Measurements from ENCODE around the gene CSHL1.
"Not testable (repeated sequence)": the region's sequence is repeated elsewhere in the genome, so short reads cannot be mapped to it uniquely, and the experiment has no call there.

Gene CSHL1

GRCh38 chr17:63917646-63918045, 6.6 kb upstream of the CSHL1 start:
- no peak for DNase-seq

- not testable (repeated sequence) for DNase-seq
Observed at GRCh38 chr17:63917206-63917605, 6.1 kb upstream of the CSHL1 start.

GRCh38 chr17:63916566-63917185, 5.6 kb upstream of the CSHL1 start:
- no peak for DNase-seq

GRCh38 chr17:63915753-63916152, 4.7 kb upstream of the CSHL1 start:
- DNase-seq: not testable (repeated sequence)

- no peak for DNase-seq
Observed at GRCh38 chr17:63914471-63914870, 3.4 kb upstream of the CSHL1 start.

GRCh38 chr17:63911657-63912100, 621 bp upstream of the CSHL1 start:
- DNase-seq: peak; percentile 67

GRCh38 chr17:63910096-63910495, 962 bp downstream of the CSHL1 start:
- DNase-seq: peak; percentile 10

- DNase-seq: not testable (repeated sequence)
Observed at GRCh38 chr17:63909586-63909985, 1.5 kb downstream of the CSHL1 start.

GRCh38 chr17:63907161-63907778, 3.8 kb downstream of the CSHL1 start:
- not testable (repeated sequence) for DNase-seq

- not testable (repeated sequence) for DNase-seq
Observed at GRCh38 chr17:63904796-63905195, 6.3 kb downstream of the CSHL1 start.

- not testable (repeated sequence) for DNase-seq
Observed at GRCh38 chr17:63903787-63904201, 7.3 kb downstream of the CSHL1 start.

- DNase-seq: not testable (repeated sequence)
Observed at GRCh38 chr17:63901971-63902370, 9.1 kb downstream of the CSHL1 start.

- DNase-seq: not testable (repeated sequence)
Observed at GRCh38 chr17:63898899-63899798, 11.9 kb downstream of the CSHL1 start.

- DNase-seq: not testable (repeated sequence)
Observed at GRCh38 chr17:63896524-63897354, 14.3 kb downstream of the CSHL1 start, which contains the start of gene CSH1. TSS of gene CSH1 (minus strand) at chr17:63896574. CDS start at chr17:63896511, 63 bp downstream.

- not testable (repeated sequence) for DNase-seq
Observed at GRCh38 chr17:63894821-63895220, 16.2 kb downstream of the CSHL1 start.

GRCh38 chr17:63894021-63894420, 17.0 kb downstream of the CSHL1 start:
- not testable (repeated sequence) for DNase-seq

- not testable (repeated sequence) for DNase-seq
Observed at GRCh38 chr17:63892316-63893037, 18.6 kb downstream of the CSHL1 start.

- DNase-seq: not testable (repeated sequence)
Observed at GRCh38 chr17:63889026-63889848, 21.8 kb downstream of the CSHL1 start.

- DNase-seq: not testable (repeated sequence)
Observed at GRCh38 chr17:63885119-63885518, 25.9 kb downstream of the CSHL1 start.

- DNase-seq: not testable (repeated sequence)
Observed at GRCh38 chr17:63882626-63883126, 28.4 kb downstream of the CSHL1 start.
